WTC11 (cell line): ENCODE results near the gene CAMK2B. TPM values are rescaled to one million over a fixed set of nuclear protein-coding genes. Genes with fewer than 3 reads are reported as not detected.

Experiments used
- ATAC-seq: fragments of 200-7000 bp; cut with Tn5 transposase; 2 replicates; pipeline ENCODE4 v1.10.0; 2021; ENCODE audit warnings: mild to moderate bottlenecking, moderate library complexity
- CTCF ChIA-PET: fragments of 300-600 bp; sonication (Branson Sonifier 250); formaldehyde crosslinking; loops from one replicate; lab custom pipeline; 2021; ENCODE audit warnings: antibody characterized with exemption; lab: Charles Lee
- POLR2A ChIA-PET: fragments of 350-600 bp; sonication (Branson Sonifier 250); formaldehyde crosslinking; loops from one replicate; lab custom pipeline; 2021; ENCODE audit warnings: antibody characterized with exemption; lab: Charles Lee
- DNase-seq: peaks from one replicate; pipeline ENCODE4 v3.0.0; 2021; ENCODE audit warnings: low spot score
- H3K27ac Mint-ChIP-seq: 2 replicates; pipeline ENCODE4 v1.8.0; 2021; ENCODE audit warnings: mixed read lengths
- H3K27me3 Mint-ChIP-seq: 2 replicates; pipeline ENCODE4 v1.8.0; 2021; ENCODE audit warnings: low read depth, mild to moderate bottlenecking, moderate library complexity, mixed read lengths
- H3K36me3 Mint-ChIP-seq: 2 replicates; pipeline ENCODE4 v1.8.0; 2021; ENCODE audit warnings: mixed read lengths
- H3K4me1 Mint-ChIP-seq: 2 replicates; pipeline ENCODE4 v1.8.0; 2022; ENCODE audit warnings: mixed read lengths
- H3K4me3 Mint-ChIP-seq: 2 replicates; pipeline ENCODE4 v1.8.0; 2021; ENCODE audit warnings: mild to moderate bottlenecking, moderate library complexity, mixed read lengths
- H3K9me3 Mint-ChIP-seq: 2 replicates; pipeline ENCODE4 v1.8.0; 2021; ENCODE audit warnings: mixed read lengths
- CDX4 ChIP-seq: fragments of 250-450 bp; sonication (Bioruptor Pico); IDR thresholded peaks from 2 replicates; pipeline ENCODE4 v1.9.0; 2021; ENCODE audit warnings: moderate library complexity, mild to moderate bottlenecking, inconsistent platforms, borderline replicate concordance
- CREM ChIP-seq: sonication (generic); formaldehyde crosslinking; IDR thresholded peaks from 2 replicates; pipeline ENCODE4 v1.8.1; 2022; ENCODE audit warnings: mild to moderate bottlenecking, missing genetic modification reagents, moderate library complexity
- ELF4 ChIP-seq: sonication (generic); formaldehyde crosslinking; IDR thresholded peaks from 2 replicates; pipeline ENCODE4 v1.8.1; 2022; ENCODE audit warnings: low read depth, mild to moderate bottlenecking, moderate library complexity, missing genetic modification reagents
- MLX ChIP-seq: sonication (generic); formaldehyde crosslinking; IDR thresholded peaks from 2 replicates; pipeline ENCODE4 v1.8.1; 2023; ENCODE audit warnings: mild to moderate bottlenecking, missing genetic modification reagents, moderate library complexity
- MYBL2 ChIP-seq: sonication (generic); formaldehyde crosslinking; IDR thresholded peaks from 2 replicates; pipeline ENCODE4 v1.8.1; 2023; ENCODE audit warnings: mild to moderate bottlenecking, moderate library complexity, missing genetic modification reagents
- NFATC4 ChIP-seq: fragments of 250-450 bp; sonication (Bioruptor Pico); IDR thresholded peaks from 2 replicates; pipeline ENCODE4 v1.9.0; 2021; ENCODE audit warnings: mild to moderate bottlenecking
- NFYB ChIP-seq: sonication (generic); formaldehyde crosslinking; conservative IDR thresholded peaks from 2 replicates; pipeline ENCODE4 v1.8.0; 2022; ENCODE audit warnings: low read depth, missing genetic modification reagents
- NR3C1 ChIP-seq: sonication (generic); formaldehyde crosslinking; conservative IDR thresholded peaks from 2 replicates; pipeline ENCODE4 v1.8.1; 2023; ENCODE audit warnings: low read depth, mild to moderate bottlenecking, missing genetic modification reagents
- TCF7 ChIP-seq: sonication (generic); formaldehyde crosslinking; IDR thresholded peaks from 2 replicates; pipeline ENCODE4 v1.8.0; 2022; ENCODE audit warnings: mild to moderate bottlenecking, low read depth, missing genetic modification reagents, moderate library complexity
- ZNF263 ChIP-seq: sonication (generic); formaldehyde crosslinking; IDR thresholded peaks from 2 replicates; pipeline ENCODE4 v1.8.1; 2022; ENCODE audit warnings: low read depth, mild to moderate bottlenecking, moderate library complexity, missing genetic modification reagents
- total RNA-seq: library from RNA; stranded (reverse); gene quantifications from 3 replicates; pipeline ENCODE4 v1.2.3, GENCODE V29; 2021
- TF ChIP-seq, protein P1 (sequence below): sonication (generic); formaldehyde crosslinking; IDR thresholded peaks from 2 replicates; pipeline ENCODE4 v1.8.1; 2023; ENCODE audit warnings: mild to moderate bottlenecking, missing genetic modification reagents, borderline replicate concordance
- TF ChIP-seq, protein P2 (sequence below): sonication (generic); formaldehyde crosslinking; IDR thresholded peaks from 2 replicates; pipeline ENCODE4 v1.8.1; 2022; ENCODE audit warnings: mild to moderate bottlenecking, missing genetic modification reagents, moderate library complexity, borderline replicate concordance
- TF ChIP-seq, protein P3 (sequence below): fragments of 250-450 bp; sonication (Bioruptor Pico); IDR thresholded peaks from 2 replicates; pipeline ENCODE4 v1.9.0; 2021; ENCODE audit warnings: mild to moderate bottlenecking
- TF ChIP-seq, protein P4 (sequence below): fragments of 250-450 bp; sonication (Bioruptor Pico); IDR thresholded peaks from 2 replicates; pipeline ENCODE4 v1.9.0; 2021; ENCODE audit warnings: mild to moderate bottlenecking
- TF ChIP-seq, protein P5 (sequence below): sonication (generic); formaldehyde crosslinking; IDR thresholded peaks from 2 replicates; pipeline ENCODE4 v1.8.1; 2023; ENCODE audit warnings: mild to moderate bottlenecking, moderate library complexity, missing genetic modification reagents

Gene CAMK2B
- total RNA-seq, 1 experiment from 2014 or later = 0.44 TPM

DNA sequence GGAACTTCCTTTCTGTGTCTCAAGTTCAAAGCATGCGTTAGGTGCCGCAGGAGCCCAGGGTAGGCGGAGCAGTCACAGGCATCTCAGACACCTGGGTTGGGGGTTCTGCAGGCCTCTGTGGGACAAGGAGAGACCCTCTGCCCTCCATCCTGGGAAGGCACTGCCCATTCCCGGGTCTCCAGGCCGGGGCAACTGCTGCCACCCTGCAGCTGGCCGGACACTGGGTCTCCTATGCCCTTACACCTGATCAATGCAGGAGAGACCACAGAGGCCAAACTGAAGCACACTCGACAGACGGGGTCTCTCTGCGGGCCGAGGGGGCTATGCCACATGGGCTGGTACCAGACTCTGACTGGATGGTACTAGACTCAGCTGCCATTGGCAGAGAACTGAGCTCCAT is 87.7 kb downstream of the CAMK2B start (continued):
- no peak for TF ChIP-seq CDX4

DNA sequence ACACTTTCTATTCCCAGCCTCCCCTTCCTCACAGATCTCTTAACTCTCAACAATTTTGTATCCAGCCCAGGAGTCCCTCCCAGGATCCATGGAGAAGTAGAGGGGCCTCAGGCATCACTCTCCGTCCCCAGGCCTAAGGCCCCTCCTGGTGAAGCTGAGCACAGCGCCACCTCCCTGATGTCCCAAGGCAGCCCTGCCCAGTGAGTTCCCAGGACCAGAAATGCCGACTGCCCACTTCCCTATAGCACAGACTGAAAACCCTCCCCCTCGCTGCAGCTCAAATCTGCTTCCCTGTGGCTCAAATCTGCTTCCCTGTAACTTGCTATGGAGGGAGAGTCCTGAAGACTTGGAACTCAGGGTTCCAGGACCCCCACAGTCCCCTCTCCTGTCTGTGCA is 89.1 kb downstream of the CAMK2B start:
- Mint-ChIP-seq H3K9me3 (no peaks in the 10 kb centered on the region), H3K4me3 (no peak overlapping the region)
- POLR2A ChIA-PET = no interaction called here
- DNase-seq = no peak
- TF ChIP-seq ZNF263 (CRISPR knock-in tag) (no peak), CREM (CRISPR knock-in tag) (no peak), MLX (CRISPR knock-in tag) (no peak), NFATC4 (CRISPR knock-in tag) (no peak)
- TF ChIP-seq, protein P1, sequence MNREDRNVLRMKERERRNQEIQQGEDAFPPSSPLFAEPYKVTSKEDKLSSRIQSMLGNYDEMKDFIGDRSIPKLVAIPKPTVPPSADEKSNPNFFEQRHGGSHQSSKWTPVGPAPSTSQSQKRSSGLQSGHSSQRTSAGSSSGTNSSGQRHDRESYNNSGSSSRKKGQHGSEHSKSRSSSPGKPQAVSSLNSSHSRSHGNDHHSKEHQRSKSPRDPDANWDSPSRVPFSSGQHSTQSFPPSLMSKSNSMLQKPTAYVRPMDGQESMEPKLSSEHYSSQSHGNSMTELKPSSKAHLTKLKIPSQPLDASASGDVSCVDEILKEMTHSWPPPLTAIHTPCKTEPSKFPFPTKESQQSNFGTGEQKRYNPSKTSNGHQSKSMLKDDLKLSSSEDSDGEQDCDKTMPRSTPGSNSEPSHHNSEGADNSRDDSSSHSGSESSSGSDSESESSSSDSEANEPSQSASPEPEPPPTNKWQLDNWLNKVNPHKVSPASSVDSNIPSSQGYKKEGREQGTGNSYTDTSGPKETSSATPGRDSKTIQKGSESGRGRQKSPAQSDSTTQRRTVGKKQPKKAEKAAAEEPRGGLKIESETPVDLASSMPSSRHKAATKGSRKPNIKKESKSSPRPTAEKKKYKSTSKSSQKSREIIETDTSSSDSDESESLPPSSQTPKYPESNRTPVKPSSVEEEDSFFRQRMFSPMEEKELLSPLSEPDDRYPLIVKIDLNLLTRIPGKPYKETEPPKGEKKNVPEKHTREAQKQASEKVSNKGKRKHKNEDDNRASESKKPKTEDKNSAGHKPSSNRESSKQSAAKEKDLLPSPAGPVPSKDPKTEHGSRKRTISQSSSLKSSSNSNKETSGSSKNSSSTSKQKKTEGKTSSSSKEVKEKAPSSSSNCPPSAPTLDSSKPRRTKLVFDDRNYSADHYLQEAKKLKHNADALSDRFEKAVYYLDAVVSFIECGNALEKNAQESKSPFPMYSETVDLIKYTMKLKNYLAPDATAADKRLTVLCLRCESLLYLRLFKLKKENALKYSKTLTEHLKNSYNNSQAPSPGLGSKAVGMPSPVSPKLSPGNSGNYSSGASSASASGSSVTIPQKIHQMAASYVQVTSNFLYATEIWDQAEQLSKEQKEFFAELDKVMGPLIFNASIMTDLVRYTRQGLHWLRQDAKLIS (CRISPR knock-in tag) = no peak
- TF ChIP-seq, protein P2, sequence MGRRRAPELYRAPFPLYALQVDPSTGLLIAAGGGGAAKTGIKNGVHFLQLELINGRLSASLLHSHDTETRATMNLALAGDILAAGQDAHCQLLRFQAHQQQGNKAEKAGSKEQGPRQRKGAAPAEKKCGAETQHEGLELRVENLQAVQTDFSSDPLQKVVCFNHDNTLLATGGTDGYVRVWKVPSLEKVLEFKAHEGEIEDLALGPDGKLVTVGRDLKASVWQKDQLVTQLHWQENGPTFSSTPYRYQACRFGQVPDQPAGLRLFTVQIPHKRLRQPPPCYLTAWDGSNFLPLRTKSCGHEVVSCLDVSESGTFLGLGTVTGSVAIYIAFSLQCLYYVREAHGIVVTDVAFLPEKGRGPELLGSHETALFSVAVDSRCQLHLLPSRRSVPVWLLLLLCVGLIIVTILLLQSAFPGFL (CRISPR knock-in tag) = no peak
- TF ChIP-seq, all 79 proteins: peak for 0
- peak; percentile 52 for ATAC-seq
- H3K27me3 Mint-ChIP-seq = no peaks in the 10 kb centered on the region
- H3K27ac Mint-ChIP-seq = no peak overlapping the region
- no peaks in the 10 kb centered on the region for H3K4me1 Mint-ChIP-seq
- no peaks in the 10 kb centered on the region for H3K36me3 Mint-ChIP-seq
- CTCF ChIA-PET = interaction anchor here (0.6 to 2.2 kb wide), 14 partner anchors 12 to 329 kb away, joined by 3 to 18 read pairs (median 4); no protein-coding TSS in a partner anchor

GRCh38 chr7:44235582-44236332 is 89.6 kb downstream of the CAMK2B start:
- TF ChIP-seq, protein P3, sequence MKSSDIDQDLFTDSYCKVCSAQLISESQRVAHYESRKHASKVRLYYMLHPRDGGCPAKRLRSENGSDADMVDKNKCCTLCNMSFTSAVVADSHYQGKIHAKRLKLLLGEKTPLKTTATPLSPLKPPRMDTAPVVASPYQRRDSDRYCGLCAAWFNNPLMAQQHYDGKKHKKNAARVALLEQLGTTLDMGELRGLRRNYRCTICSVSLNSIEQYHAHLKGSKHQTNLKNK = no peak
- TF ChIP-seq, protein P4, sequence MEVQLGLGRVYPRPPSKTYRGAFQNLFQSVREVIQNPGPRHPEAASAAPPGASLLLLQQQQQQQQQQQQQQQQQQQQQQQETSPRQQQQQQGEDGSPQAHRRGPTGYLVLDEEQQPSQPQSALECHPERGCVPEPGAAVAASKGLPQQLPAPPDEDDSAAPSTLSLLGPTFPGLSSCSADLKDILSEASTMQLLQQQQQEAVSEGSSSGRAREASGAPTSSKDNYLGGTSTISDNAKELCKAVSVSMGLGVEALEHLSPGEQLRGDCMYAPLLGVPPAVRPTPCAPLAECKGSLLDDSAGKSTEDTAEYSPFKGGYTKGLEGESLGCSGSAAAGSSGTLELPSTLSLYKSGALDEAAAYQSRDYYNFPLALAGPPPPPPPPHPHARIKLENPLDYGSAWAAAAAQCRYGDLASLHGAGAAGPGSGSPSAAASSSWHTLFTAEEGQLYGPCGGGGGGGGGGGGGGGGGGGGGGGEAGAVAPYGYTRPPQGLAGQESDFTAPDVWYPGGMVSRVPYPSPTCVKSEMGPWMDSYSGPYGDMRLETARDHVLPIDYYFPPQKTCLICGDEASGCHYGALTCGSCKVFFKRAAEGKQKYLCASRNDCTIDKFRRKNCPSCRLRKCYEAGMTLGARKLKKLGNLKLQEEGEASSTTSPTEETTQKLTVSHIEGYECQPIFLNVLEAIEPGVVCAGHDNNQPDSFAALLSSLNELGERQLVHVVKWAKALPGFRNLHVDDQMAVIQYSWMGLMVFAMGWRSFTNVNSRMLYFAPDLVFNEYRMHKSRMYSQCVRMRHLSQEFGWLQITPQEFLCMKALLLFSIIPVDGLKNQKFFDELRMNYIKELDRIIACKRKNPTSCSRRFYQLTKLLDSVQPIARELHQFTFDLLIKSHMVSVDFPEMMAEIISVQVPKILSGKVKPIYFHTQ (CRISPR knock-in tag) = no peak
- TF ChIP-seq, protein P5, sequence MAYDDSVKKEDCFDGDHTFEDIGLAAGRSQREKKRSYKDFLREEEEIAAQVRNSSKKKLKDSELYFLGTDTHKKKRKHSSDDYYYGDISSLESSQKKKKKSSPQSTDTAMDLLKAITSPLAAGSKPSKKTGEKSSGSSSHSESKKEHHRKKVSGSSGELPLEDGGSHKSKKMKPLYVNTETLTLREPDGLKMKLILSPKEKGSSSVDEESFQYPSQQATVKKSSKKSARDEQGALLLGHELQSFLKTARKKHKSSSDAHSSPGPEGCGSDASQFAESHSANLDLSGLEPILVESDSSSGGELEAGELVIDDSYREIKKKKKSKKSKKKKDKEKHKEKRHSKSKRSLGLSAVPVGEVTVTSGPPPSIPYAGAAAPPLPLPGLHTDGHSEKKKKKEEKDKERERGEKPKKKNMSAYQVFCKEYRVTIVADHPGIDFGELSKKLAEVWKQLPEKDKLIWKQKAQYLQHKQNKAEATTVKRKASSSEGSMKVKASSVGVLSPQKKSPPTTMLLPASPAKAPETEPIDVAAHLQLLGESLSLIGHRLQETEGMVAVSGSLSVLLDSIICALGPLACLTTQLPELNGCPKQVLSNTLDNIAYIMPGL = no peak
- TF ChIP-seq MYBL2 (no peak), NR3C1 (CRISPR knock-in tag) (no peak), NFYB (CRISPR knock-in tag) (no peak), ELF4 (no peak), TCF7 (CRISPR knock-in tag) (no peak)
- Mint-ChIP-seq H3K36me3 (no peaks in the 10 kb centered on the region), H3K27ac (no peak overlapping the region), H3K4me3 (no peak overlapping the region), H3K9me3 (no peaks in the 10 kb centered on the region), H3K27me3 (no peaks in the 10 kb centered on the region), H3K4me1 (no peaks in the 10 kb centered on the region)
- CTCF ChIA-PET = interaction anchor here (0.7 to 2.2 kb wide), 13 partner anchors 13 to 299 kb away, joined by 3 to 18 read pairs (median 4); no protein-coding TSS in a partner anchor
- DNase-seq (no peak), ATAC-seq (no peak)
- POLR2A ChIA-PET = no interaction called here
